Neutrophil (primary cell): ENCODE results near the gene NBEAL1.
"Not testable (repeated sequence)": the region's sequence is repeated elsewhere in the genome, so short reads cannot be mapped to it uniquely, and the experiment has no call there.

Experiments used
- H3K27ac ChIP-seq: fragments of 200-600 bp; sonication (generic); 2 replicates; pipeline ENCODE4 v1.5.1; 2016; ENCODE audit warnings: mild to moderate bottlenecking, moderate library complexity
- H3K27me3 ChIP-seq: fragments of 200-600 bp; sonication (generic); 2 replicates; pipeline ENCODE4 v1.6.0; 2016; ENCODE audit warnings: mild to moderate bottlenecking
- H3K36me3 ChIP-seq: fragments of 200-600 bp; sonication (generic); 2 replicates; pipeline ENCODE4 v1.5.1; 2017
- H3K4me1 ChIP-seq, 2 experiments: fragments of 200-600 bp in 1 of 2; sonication (generic) in 1 of 2; 1 replicate in 1 of 2; 2 replicates in 1 of 2; pipeline versions ENCODE4 v1.5.1 to v1.6.1; 2013 to 2016; ENCODE audit warnings: low read depth in 1 of 2, low read length in 1 of 2, mild to moderate bottlenecking in 1 of 2, moderate library complexity in 1 of 2; ENCODE audit not compliant: control insufficient read depth in 1 of 2, insufficient read depth in 1 of 2
- H3K4me3 ChIP-seq, 2 experiments: fragments of 200-600 bp in 1 of 2; sonication (generic) in 1 of 2; 1 replicate in 1 of 2; 2 replicates in 1 of 2; pipeline ENCODE4 v1.5.1; 2013 to 2016; ENCODE audit warnings: low read depth in 1 of 2, low read length in 1 of 2, mild to moderate bottlenecking in 1 of 2, moderate library complexity in 1 of 2
- H3K9me3 ChIP-seq: fragments of 200-600 bp; sonication (generic); 2 replicates; pipeline ENCODE4 v1.5.1; 2016
- TF ChIP-seq, protein P1 (sequence below): fragments of 200-600 bp; sonication (generic); IDR thresholded peaks from 2 replicates; pipeline ENCODE4 v1.5.1; 2016; ENCODE audit warnings: antibody characterized with exemption

NBEAL1 gene

DNA sequence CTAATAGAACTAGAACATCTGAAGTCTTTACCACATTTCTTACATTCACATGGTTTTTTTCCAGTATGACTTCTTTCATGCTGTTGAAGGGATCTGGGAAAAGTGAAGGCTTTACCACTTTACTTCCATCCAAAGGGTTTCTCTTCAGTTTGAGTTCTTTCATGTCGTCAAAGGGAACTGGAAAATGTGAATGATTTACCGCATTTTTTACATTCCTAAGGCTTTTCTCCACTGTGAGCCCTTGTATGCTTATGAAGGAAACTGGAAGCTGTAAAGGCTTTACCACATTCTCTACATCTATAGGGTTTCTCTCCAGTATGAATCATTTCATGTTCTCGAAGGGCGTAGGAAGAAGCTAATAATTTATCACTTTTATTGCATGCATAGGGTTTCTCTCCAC, 46.7 kb downstream of the NBEAL1 start:
- Histone ChIP-seq H3K4me1 (no peaks in the 10 kb centered on the region), H3K27me3 (no peaks in the 10 kb centered on the region), H3K36me3 (no peaks in the 10 kb centered on the region), H3K4me3 (no peak overlapping the region), H3K27ac (no peak overlapping the region), H3K9me3 (no peaks in the 10 kb centered on the region)
- TF ChIP-seq, protein P1, sequence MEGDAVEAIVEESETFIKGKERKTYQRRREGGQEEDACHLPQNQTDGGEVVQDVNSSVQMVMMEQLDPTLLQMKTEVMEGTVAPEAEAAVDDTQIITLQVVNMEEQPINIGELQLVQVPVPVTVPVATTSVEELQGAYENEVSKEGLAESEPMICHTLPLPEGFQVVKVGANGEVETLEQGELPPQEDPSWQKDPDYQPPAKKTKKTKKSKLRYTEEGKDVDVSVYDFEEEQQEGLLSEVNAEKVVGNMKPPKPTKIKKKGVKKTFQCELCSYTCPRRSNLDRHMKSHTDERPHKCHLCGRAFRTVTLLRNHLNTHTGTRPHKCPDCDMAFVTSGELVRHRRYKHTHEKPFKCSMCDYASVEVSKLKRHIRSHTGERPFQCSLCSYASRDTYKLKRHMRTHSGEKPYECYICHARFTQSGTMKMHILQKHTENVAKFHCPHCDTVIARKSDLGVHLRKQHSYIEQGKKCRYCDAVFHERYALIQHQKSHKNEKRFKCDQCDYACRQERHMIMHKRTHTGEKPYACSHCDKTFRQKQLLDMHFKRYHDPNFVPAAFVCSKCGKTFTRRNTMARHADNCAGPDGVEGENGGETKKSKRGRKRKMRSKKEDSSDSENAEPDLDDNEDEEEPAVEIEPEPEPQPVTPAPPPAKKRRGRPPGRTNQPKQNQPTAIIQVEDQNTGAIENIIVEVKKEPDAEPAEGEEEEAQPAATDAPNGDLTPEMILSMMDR = no peak

DNA sequence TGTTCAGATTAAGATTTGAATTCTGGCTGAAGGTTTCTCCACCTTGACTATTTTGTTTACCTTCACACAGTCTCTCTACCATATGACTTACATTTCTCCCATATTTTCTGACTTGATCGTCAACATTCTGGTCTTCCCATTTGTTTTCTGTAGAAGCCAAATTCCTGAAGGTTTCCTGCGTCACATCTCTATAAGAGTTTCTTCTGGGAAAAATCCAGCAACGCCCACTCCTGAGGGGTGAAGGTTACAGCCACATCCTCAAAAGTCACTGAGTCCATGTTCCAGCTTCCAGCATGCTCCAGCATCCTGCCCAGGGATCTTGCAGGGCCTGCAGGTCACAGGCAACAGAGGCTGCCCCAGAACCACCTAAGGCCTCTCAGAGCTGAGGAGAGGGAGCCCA, 47.5 kb downstream of the NBEAL1 start:
- Histone ChIP-seq H3K27me3 (no peaks in the 10 kb centered on the region), H3K9me3 (no peaks in the 10 kb centered on the region), H3K4me3 (no peak overlapping the region), H3K27ac (no peak overlapping the region), H3K4me1 (no peaks in the 10 kb centered on the region), H3K36me3 (no peaks in the 10 kb centered on the region)
- TF ChIP-seq, protein P1 = no peak

DNA sequence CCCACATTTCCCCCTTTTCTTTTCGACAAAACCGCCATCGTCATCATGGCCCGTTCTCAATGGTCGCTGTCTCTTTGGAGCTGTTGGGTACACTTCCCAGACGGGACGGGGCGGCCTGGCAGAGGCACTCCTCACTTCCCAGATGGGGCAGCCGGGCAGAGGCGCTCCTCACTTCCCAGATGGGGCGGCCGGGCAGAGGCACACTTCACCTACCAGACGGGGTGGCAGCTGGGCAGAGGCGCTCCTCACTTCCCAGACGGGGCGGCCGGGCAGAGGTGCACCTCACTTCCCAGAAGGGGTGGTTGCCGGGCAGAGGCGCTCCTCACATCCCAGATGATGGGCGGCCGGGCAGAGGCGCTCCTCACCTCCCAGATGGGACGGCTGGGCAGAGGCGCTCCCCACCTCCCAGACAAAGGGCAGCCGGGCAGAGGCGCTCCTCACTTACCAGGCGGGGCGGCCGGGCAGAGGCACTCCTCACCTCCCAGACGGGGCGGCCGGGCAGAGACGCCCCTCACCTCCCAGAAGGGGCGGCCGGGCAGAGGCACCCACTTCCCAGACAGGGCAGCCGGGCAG, 51.9 kb downstream of the NBEAL1 start:
- H3K9me3 ChIP-seq, H3K4me3 ChIP-seq, H3K27me3 ChIP-seq, H3K27ac ChIP-seq, H3K4me1 ChIP-seq, H3K36me3 ChIP-seq: not testable (repeated sequence)

DNA sequence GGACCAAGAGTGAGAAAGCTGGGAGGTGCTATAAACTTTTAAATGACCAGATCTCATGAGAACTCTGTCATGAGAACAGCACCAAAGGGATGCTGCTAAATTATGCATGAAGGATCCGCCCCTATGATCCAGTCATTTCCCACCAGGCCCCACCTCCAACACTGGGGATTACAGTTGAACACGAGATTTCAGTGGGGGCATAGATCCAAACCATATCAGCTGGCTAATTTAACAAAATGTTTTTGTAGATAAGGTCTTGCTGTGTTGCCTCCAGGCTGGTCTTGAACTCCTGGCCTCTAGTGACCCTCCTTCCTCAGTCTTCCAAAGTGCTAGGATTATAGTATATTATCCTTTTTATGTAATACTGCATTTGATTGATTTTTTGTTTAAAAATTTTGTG, 56.0 kb downstream of the NBEAL1 start:
- H3K4me3 ChIP-seq = no peak overlapping the region
- H3K27ac ChIP-seq = no peak overlapping the region
- H3K4me1 ChIP-seq = no peaks in the 10 kb centered on the region
- H3K9me3 ChIP-seq = no peaks in the 10 kb centered on the region
- no peaks in the 10 kb centered on the region for H3K36me3 ChIP-seq
- TF ChIP-seq, protein P1 = no peak
- H3K27me3 ChIP-seq = no peaks in the 10 kb centered on the region

DNA sequence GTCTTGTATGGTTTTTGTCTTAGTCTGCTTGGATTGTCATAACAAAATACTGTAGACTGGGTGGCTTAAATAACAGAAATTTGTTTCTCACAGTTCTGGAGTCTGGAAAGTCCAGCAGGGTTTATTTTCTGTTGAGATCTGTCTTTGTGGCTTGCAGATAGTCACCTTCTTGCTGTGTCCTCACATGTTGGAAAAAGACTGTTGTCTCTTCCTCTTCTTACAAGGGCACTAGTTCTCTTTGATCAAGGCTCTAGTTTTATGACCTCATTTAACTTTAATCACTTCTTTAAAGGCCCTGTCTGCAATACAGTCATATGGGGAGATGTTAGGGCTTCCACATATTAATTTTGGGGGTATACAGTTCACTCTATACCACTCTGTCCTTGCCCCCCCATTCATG, 56.5 kb downstream of the NBEAL1 start:
- H3K4me3 ChIP-seq = no peak overlapping the region
- H3K4me1 ChIP-seq = no peaks in the 10 kb centered on the region
- H3K36me3 ChIP-seq = no peaks in the 10 kb centered on the region
- TF ChIP-seq, protein P1 = no peak
- no peaks in the 10 kb centered on the region for H3K27me3 ChIP-seq
- no peak overlapping the region for H3K27ac ChIP-seq
- no peaks in the 10 kb centered on the region for H3K9me3 ChIP-seq

DNA sequence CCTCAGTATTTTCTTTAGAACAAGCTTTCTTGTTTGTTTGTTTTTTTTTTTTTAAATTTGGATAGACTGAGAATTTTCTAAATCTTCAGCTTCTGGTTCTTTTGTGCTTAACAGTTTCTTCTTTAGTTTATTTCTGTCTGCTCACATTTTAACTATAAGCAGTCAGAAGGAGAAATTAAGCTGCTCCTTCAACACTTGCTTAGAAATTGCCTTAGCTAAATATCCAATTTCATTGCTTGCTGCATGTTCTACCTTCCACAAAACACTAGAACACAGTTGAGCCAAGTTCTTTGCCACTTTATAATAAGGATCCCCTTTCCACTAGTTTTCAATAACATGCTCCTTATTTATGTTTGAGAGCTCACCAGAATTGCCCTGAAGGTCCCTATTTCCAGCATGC, 57.7 kb downstream of the NBEAL1 start:
- H3K4me1 ChIP-seq = no peaks in the 10 kb centered on the region
- H3K27ac ChIP-seq = no peak overlapping the region
- TF ChIP-seq, protein P1 = no peak
- no peaks in the 10 kb centered on the region for H3K9me3 ChIP-seq
- H3K4me3 ChIP-seq = no peak overlapping the region
- no peaks in the 10 kb centered on the region for H3K27me3 ChIP-seq
- H3K36me3 ChIP-seq = no peaks in the 10 kb centered on the region
